Ovary (tissue), 9 donors: ENCODE results near the gene ARGLU1. TPM values are rescaled to one million over a fixed set of nuclear protein-coding genes. Genes with fewer than 3 reads are reported as not detected.

Experiments used
- DNase-seq, 5 donors: peaks; one replicate each; pipeline ENCODE4 v3.0.0-alpha.2; 2019 to 2020
- H3K27ac ChIP-seq, 2 donors: fragments of 200-600 bp; one replicate each; pipeline versions ENCODE4 v1.5.1 to v1.8.0; 2019 to 2022
- H3K27me3 ChIP-seq: fragments of 200-600 bp; one replicate; pipeline ENCODE4 v1.8.0; 2022
- H3K36me3 ChIP-seq: fragments of 200-600 bp; sonication (generic); one replicate; pipeline ENCODE4 v1.5.1; 2019
- H3K4me1 ChIP-seq: one replicate; pipeline ENCODE4 v1.8.1; 2013; ENCODE audit warnings: mild to moderate bottlenecking, moderate library complexity; ENCODE audit not compliant: insufficient read depth
- H3K4me3 ChIP-seq: fragments of 200-600 bp; sonication (generic); one replicate; pipeline ENCODE4 v1.5.1; 2017
- H3K9me3 ChIP-seq, 2 donors: fragments of 200-600 bp in 1 of 2; sonication (generic) in 1 of 2; one replicate each; pipeline versions ENCODE4 v1.5.1 to v1.8.1; 2013 to 2019; ENCODE audit warnings: mild to moderate bottlenecking in 1 of 2, moderate library complexity in 1 of 2
- CTCF ChIP-seq, 3 donors: fragments of 450-650 bp in 2 of 3; fragments of 200-600 bp in 1 of 3; IDR thresholded peaks; one replicate each; pipeline versions ENCODE4 v1.5.1 to v1.8.0; 2016 to 2022; ENCODE audit warnings: antibody characterized with exemption in 3 of 3, mild to moderate bottlenecking in 1 of 3
- EP300 ChIP-seq: sonication (generic); formaldehyde crosslinking; IDR thresholded peaks from one replicate; pipeline ENCODE4 v1.6.1; 2017; ENCODE audit warnings: antibody characterized with exemption
- POLR2A ChIP-seq: fragments of 450-650 bp; IDR thresholded peaks from one replicate; pipeline ENCODE4 v1.6.1; 2017; ENCODE audit warnings: antibody characterized with exemption, mild to moderate bottlenecking, moderate library complexity
- WGBS, 3 donors: extraction: QIAGEN DNeasy Blood & Tissue Kit in 1 of 3; methylation state at CpG; one replicate each; pipeline versions ENCODE4 v1.1.5 to v1.1.7; 2013 to 2017; 5-methylcytosine and 5-hydroxymethylcytosine counted together
- intact Hi-C, 4 donors: fragments of 100-400 bp; cut with DNase I; formaldehyde crosslinking; loops; one replicate each; pipeline versions ENCODE4 v1.11.0 to v1.15.1; 2022 to 2023
- polyA plus RNA-seq, 2 donors: library from polyadenylated mRNA; stranded (reverse); fragments of 200-250 nt in 1 of 2; fragments of 350-450 nt in 1 of 2; fragmentation: Illumina TruSeq in 1 of 2; extraction: RNeasy Lipid Tissue Mini Kit (QIAGEN cat#74804) in 1 of 2; gene quantifications; one replicate each; pipeline ENCODE4 v1.2.3, GENCODE V29; 2013 to 2014
- total RNA-seq, 7 donors: library from RNA; depleted of rRNA in 2 of 7; stranded (reverse); fragments of >200 nt in 2 of 7; fragmentation: NEBNext Ultra II Directional in 3 of 7; extraction: Animal tissue kit (Norgen Biotek cat#: 25700) in 3 of 7; gene quantifications; one replicate each; pipeline versions ENCODE4 v1.1.0 to v1.2.4, GENCODE V29; 2016 to 2023
- donor health status: DM: no; HTN: no; CAD: no; lungs with moderate emphysema.
- donor health status: DM: no; HTN: no; CAD: no.
- donor health status: Bipolar disorder and iron deficiency.
- donor health status: DM: yes; HTN: yes; CAD: no.
- donor health status: DM: no; HTN: no; CAD: no.
- donor health status: DM: yes; HTN: yes; CAD: no.

Gene ARGLU1
- total and polyA plus RNA-seq, 9 donors = 72.5 to 136 (median 76.8) TPM

GRCh38 chr13:106596275-106596937 is 28.5 kb upstream of the ARGLU1 start:
- peak overlapping the region in 1 of 2 donors; percentile 42 for H3K27ac ChIP-seq
- H3K27me3 ChIP-seq = no peaks in the 10 kb centered on the region
- peak in 2 of 5 donors; percentile 20 to 37 for DNase-seq
- H3K36me3 ChIP-seq = no peaks in the 10 kb centered on the region
- TF ChIP-seq EP300 (no peak), CTCF (IDR thresholded peaks at IDR 0.05) (no peak), POLR2A (no peak)
- 10 to 18% (median 14%) methylated on average over 10 of the region's 10 CpGs for WGBS, 3 donors
- intact Hi-C loops = no loop called here
- peaks cover 12% of the 10 kb centered on the region for H3K4me1 ChIP-seq
- no peaks in the 10 kb centered on the region for H3K9me3 ChIP-seq
- H3K4me3 ChIP-seq = no peak overlapping the region

- peaks cover 12% of the 10 kb centered on the region for H3K4me1 ChIP-seq
- intact Hi-C loops = no loop called here
- DNase-seq = peak in 4 of 5 donors; percentile 34 to 65 (median 36)
- H3K36me3 ChIP-seq = no peaks in the 10 kb centered on the region
- H3K27me3 ChIP-seq = no peaks in the 10 kb centered on the region
- no peak overlapping the region for H3K27ac ChIP-seq
- H3K9me3 ChIP-seq = no peaks in the 10 kb centered on the region
- TF ChIP-seq CTCF (IDR thresholded peaks at IDR 0.05) (no peak), EP300 (no peak), POLR2A (no peak)
- H3K4me3 ChIP-seq = no peak overlapping the region
- WGBS, 3 donors = 26 to 28% (median 26%) methylated on average over 6 of the region's 6 CpGs
These were observed 27.7 kb upstream of the ARGLU1 start for GRCh38 chr13:106595625-106596024.

- Histone ChIP-seq H3K27me3 (no peaks in the 10 kb centered on the region), H3K4me1 (peaks cover 12% of the 10 kb centered on the region), H3K27ac (no peak overlapping the region), H3K4me3 (no peak overlapping the region), H3K36me3 (no peaks in the 10 kb centered on the region), H3K9me3 (no peaks in the 10 kb centered on the region)
- TF ChIP-seq CTCF (IDR thresholded peaks at IDR 0.05) (no peak), POLR2A (no peak), EP300 (no peak)
- intact Hi-C loops = no loop called here
- WGBS, 3 donors = 89 to 97% (median 89%) methylated on average over 4 of the region's 4 CpGs
- no peak for DNase-seq
These were observed 27.0 kb upstream of the ARGLU1 start for GRCh38 chr13:106594980-106595379.

GRCh38 chr13:106593132-106593531 is 25.2 kb upstream of the ARGLU1 start:
- Histone ChIP-seq H3K27me3 (no peaks in the 10 kb centered on the region), H3K27ac (no peak overlapping the region), H3K36me3 (no peaks in the 10 kb centered on the region), H3K9me3 (no peaks in the 10 kb centered on the region), H3K4me3 (no peak overlapping the region), H3K4me1 (peaks cover 12% of the 10 kb centered on the region)
- intact Hi-C loops = no loop called here
- TF ChIP-seq POLR2A (no peak), EP300 (no peak), CTCF (IDR thresholded peaks at IDR 0.05) (no peak)
- DNase-seq = no peak
- 90 to 97% (median 97%) methylated on average over 5 of the region's 5 CpGs for WGBS, 3 donors
